ENCODE data around the gene PTGFRN.

Gene PTGFRN

GRCh38 chr1:116889380-116889779 is 20.3 kb upstream of the PTGFRN start:
- DNase-seq (ENCODE audit: low read depth): no peak

- no peak for DNase-seq (ENCODE audit: low read depth)
Observed at GRCh38 chr1:116891396-116892079, 18.2 kb upstream of the PTGFRN start.

- DNase-seq (ENCODE audit: low read depth): no peak
Observed at GRCh38 chr1:116895073-116895472, 14.6 kb upstream of the PTGFRN start.

- DNase-seq (ENCODE audit: low read depth): no peak
Observed at GRCh38 chr1:116899529-116899928, 10.2 kb upstream of the PTGFRN start.

GRCh38 chr1:116900471-116901365 is 9.0 kb upstream of the PTGFRN start:
- DNase-seq (ENCODE audit: low read depth): no peak

- no peak for DNase-seq (ENCODE audit: low read depth)
Observed at GRCh38 chr1:116902027-116902426, 7.7 kb upstream of the PTGFRN start.

- DNase-seq (ENCODE audit: low read depth): no peak
Observed at GRCh38 chr1:116902723-116903383, 6.9 kb upstream of the PTGFRN start.

- DNase-seq (ENCODE audit: low read depth): no peak
Observed at GRCh38 chr1:116904791-116905320, 4.9 kb upstream of the PTGFRN start.

- DNase-seq (ENCODE audit: low read depth): no peak
Observed at GRCh38 chr1:116906812-116907211, 2.9 kb upstream of the PTGFRN start.

- DNase-seq (ENCODE audit: low read depth): no peak
Observed at GRCh38 chr1:116907351-116907750, 2.4 kb upstream of the PTGFRN start.

GRCh38 chr1:116908266-116908665 is 1.4 kb upstream of the PTGFRN start:
- no peak for DNase-seq (ENCODE audit: low read depth)

- no peak for DNase-seq (ENCODE audit: low read depth)
Observed at GRCh38 chr1:116908820-116909511, 750 bp upstream of the PTGFRN start.

GRCh38 chr1:116910379-116911187 is 867 bp downstream of the PTGFRN start:
- peak; percentile 32 for DNase-seq (ENCODE audit: low read depth)

GRCh38 chr1:116911188-116911553 is 1.5 kb downstream of the PTGFRN start:
- DNase-seq (ENCODE audit: low read depth): no peak

- no peak for DNase-seq (ENCODE audit: low read depth)
Observed at GRCh38 chr1:116911779-116912469, 2.2 kb downstream of the PTGFRN start.

GRCh38 chr1:116912846-116913245 is 3.1 kb downstream of the PTGFRN start:
- no peak for DNase-seq (ENCODE audit: low read depth)

GRCh38 chr1:116913941-116914340 is 4.2 kb downstream of the PTGFRN start:
- DNase-seq (ENCODE audit: low read depth): no peak

- DNase-seq (ENCODE audit: low read depth): no peak
Observed at GRCh38 chr1:116914667-116915066, 5.0 kb downstream of the PTGFRN start.

- DNase-seq (ENCODE audit: low read depth): no peak
Observed at GRCh38 chr1:116915086-116915661, 5.5 kb downstream of the PTGFRN start.

- DNase-seq (ENCODE audit: low read depth): no peak
Observed at GRCh38 chr1:116916002-116916401, 6.3 kb downstream of the PTGFRN start.

Data from activated T-helper 9 cell treated with anti-CD3 and anti-CD28 coated beads, Interleukin-2, amount 50 U/mL, for 16 hours (primary cell).